GM21825 (cell line): Measurements from ENCODE around the gene ALG10B.

Experiments
- ATAC-seq: cut with Tn5 transposase; IDR thresholded peaks from one replicate; pipeline ENCODE4 v1.9.1; 2021; ENCODE audit warnings: mild to moderate bottlenecking, moderate library complexity; ENCODE audit not compliant: unreplicated experiment

ALG10B gene

DNA sequence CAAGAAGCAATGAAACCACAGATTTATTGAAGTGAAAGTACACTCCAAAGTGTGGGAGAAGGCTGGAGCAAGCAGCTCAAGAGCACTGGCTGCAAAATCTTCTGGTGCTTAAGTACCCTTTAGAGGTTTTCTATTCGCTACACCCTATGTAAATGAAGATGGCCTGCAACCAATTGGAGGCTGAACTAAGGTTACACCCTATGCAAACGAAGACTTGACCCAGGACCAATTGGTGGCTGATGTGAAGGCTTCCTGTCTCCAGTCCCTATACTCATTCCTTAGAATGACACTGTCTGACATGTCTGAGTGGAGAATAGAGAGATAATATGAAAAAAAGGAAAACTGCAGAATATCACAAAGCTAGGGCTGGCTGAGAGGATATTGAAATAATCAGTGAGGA, 57.2 kb downstream of the ALG10B start:
- no peak for ATAC-seq

DNA sequence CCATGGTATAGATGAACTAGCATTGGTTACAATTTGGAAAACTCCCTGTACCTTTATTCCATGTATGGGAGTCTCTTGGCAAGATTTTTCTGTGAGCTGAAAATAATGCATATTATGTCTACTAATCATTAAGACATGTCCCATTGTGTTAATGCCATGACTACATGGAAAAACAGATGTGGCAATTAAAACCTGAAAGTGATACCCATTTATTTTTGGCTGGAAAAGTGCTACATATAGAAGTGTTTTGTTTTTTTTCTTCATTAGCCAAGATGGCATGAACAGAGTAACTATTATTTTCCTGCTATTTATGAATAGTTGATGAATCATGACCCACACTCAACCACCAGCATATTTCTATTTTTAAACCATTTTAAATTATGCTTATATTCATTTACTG, 58.2 kb downstream of the ALG10B start:
- no peak for ATAC-seq
